Right renal pelvis (tissue), 4 donors: ENCODE measurements around the gene MMS22L. TPM values are rescaled to one million over a fixed set of nuclear protein-coding genes. Genes with fewer than 3 reads are reported as not detected.

Source experiments
- DNase-seq, 4 donors: peaks; one replicate each; pipeline ENCODE4 v3.0.0-alpha.2; 2013; ENCODE audit warnings: low read depth in 4 of 4, low spot score in 3 of 4, missing footprints in 1 of 4
- polyA plus RNA-seq, 4 donors: library from polyadenylated mRNA; unstranded; fragments of 120-200 nt; gene quantifications; one replicate each; pipeline ENCODE4 v1.2.1, GENCODE V29; 2013; ENCODE audit not compliant: insufficient read length in 4 of 4

Gene MMS22L
- polyA plus RNA-seq, 4 donors = 10.0 to 11.9 (median 11.6) TPM

DNA sequence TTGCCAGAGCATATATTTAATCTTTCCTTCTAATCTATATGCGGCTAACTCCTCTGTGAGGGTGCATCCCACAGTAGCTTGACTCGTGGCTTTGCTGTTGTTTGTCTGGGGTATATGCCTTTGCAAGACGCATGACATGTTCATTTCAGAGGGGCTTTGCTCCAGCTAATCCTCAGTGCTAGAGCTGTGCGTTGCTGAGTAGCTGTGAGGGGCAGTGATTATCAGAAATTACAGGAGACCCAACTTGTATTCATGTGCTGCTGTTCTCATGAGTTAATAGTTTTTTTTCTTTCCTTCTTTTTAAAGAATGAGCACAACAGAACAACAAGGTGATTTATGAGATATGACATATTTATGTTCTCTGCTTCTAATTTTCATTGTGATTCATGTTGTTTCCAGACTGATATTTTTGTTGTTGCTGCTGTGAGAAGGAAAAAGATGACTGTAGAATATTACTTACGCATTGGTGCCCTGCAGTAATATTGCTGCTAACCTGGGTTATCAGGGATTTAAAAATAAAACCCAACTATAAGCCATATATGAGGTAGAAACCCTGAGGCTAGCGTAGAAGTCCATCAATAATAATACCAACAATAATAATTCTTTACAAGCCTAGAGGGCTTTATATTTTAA lies 190.2 kb downstream of the MMS22L start:
- no peak for DNase-seq
